ENCODE measurements around the gene PTAR1.

- TF ChIP-seq POLR2A (IDR thresholded peaks at IDR 0.05): no peak
- no peak for TF ChIP-seq CTCF (IDR thresholded peaks at IDR 0.05)
Measured at GRCh38 chr9:69768716-69769115, 8.9 kb upstream of the PTAR1 start.

Measured in prostate gland (tissue), 2 donors.